Karpas-422 (cell line): ENCODE data around the gene VAV3. TPM values are rescaled to one million over a fixed set of nuclear protein-coding genes. Genes with fewer than 3 reads are reported as not detected.
"Not testable (repeated sequence)": the region's sequence is repeated elsewhere in the genome, so short reads cannot be mapped to it uniquely, and the experiment has no call there.

Source experiments
- DNase-seq: peaks from one replicate; pipeline ENCODE4 v3.0.0-alpha.2; 2015
- H2AFZ ChIP-seq: fragments of 200-600 bp; sonication (generic); 2 replicates; pipeline ENCODE4 v1.6.1; 2014; ENCODE audit warnings: antibody characterized with exemption, low read length, mixed read lengths
- H3K27ac ChIP-seq: fragments of 200-600 bp; sonication (generic); 2 replicates; pipeline ENCODE4 v1.5.1; 2014; ENCODE audit warnings: mild to moderate bottlenecking, low read length, moderate library complexity
- H3K27me3 ChIP-seq: fragments of 200-600 bp; sonication (generic); 2 replicates; pipeline ENCODE4 v1.6.1; 2014; ENCODE audit warnings: low read length, mixed read lengths
- H3K36me3 ChIP-seq: fragments of 200-600 bp; sonication (generic); 2 replicates; pipeline ENCODE4 v1.6.1; 2014; ENCODE audit warnings: low read length, mixed read lengths; ENCODE audit not compliant: insufficient read depth
- H3K4me1 ChIP-seq: fragments of 200-600 bp; sonication (generic); 2 replicates; pipeline ENCODE4 v1.6.1; 2014; ENCODE audit warnings: mild to moderate bottlenecking, low read length, mixed read lengths
- H3K4me2 ChIP-seq: fragments of 200-600 bp; sonication (generic); 2 replicates; pipeline ENCODE4 v1.6.1; 2014; ENCODE audit warnings: low read length, low read depth, mild to moderate bottlenecking; ENCODE audit not compliant: poor library complexity, severe bottlenecking
- H3K4me3 ChIP-seq: fragments of 200-600 bp; sonication (generic); 2 replicates; pipeline ENCODE4 v1.5.1; 2014; ENCODE audit warnings: mild to moderate bottlenecking, antibody characterized with exemption, low read length, mixed read lengths
- H3K79me2 ChIP-seq: fragments of 200-600 bp; sonication (generic); 2 replicates; pipeline ENCODE4 v1.6.1; 2014; ENCODE audit warnings: mild to moderate bottlenecking, low read length, mixed read lengths
- H3K9ac ChIP-seq: fragments of 200-600 bp; sonication (generic); 2 replicates; pipeline ENCODE4 v1.6.0; 2014; ENCODE audit warnings: low read length
- H3K9me2 ChIP-seq: fragments of 200-600 bp; sonication (generic), shearing (Covaris generic); replicated peaks from 2 replicates; pipeline ENCODE4 v1.6.0; 2014; ENCODE audit warnings: mild to moderate bottlenecking, low read length, moderate library complexity; ENCODE audit not compliant: insufficient read depth
- H3K9me3 ChIP-seq: fragments of 300-700, 200-600 bp; sonication (generic); 2 replicates; pipeline ENCODE4 v1.6.1; 2014; ENCODE audit warnings: low read length, mixed read lengths
- H4K20me1 ChIP-seq: fragments of 200-600 bp; sonication (generic); 2 replicates; pipeline ENCODE4 v1.6.1; 2014; ENCODE audit warnings: mild to moderate bottlenecking, antibody characterized with exemption, low read length, low read depth; ENCODE audit not compliant: insufficient read depth
- total RNA-seq: library from RNA; depleted of rRNA; stranded (reverse); fragments of >200 nt; shearing (Covaris generic); gene quantifications from 2 replicates; pipeline ENCODE4 v1.2.3, GENCODE V29; 2014; ENCODE audit warnings: low replicate concordance; rRNA removed

Gene VAV3
- 1.1 and 1.2 TPM in 2 replicates for total RNA-seq

GRCh38 chr1:107965110-107965991 is at the start of gene VAV3:
Gene VAV3, minus strand, starts transcription at chr1:107965180. Its CDS starts 311 bp downstream, at chr1:107964869.
- Histone ChIP-seq H3K4me1 (peaks cover 24% of the 10 kb centered on the region), H3K4me3 (peak within 1 kb of the TSS; percentile 72), H3K9me3 (no peaks in the 10 kb centered on the region), H3K79me2 (no peaks in the 10 kb centered on the region), H3K4me2 (peak within 1 kb of the TSS; percentile 86), H3K27ac (no peak within 1 kb of the TSS), H3K9ac (peak within 1 kb of the TSS; percentile 60), H3K36me3 (no peaks in the 10 kb centered on the region), H4K20me1 (no peaks in the 10 kb centered on the region), H2AFZ (peak within 1 kb of the TSS; percentile 79), H3K27me3 (0 out of 2 replicates have a peak, but pooled peaks cover 3% of the 10 kb centered on the region), H3K9me2 (no peaks in the 10 kb centered on the region)
- DNase-seq = peak; percentile 72

DNA sequence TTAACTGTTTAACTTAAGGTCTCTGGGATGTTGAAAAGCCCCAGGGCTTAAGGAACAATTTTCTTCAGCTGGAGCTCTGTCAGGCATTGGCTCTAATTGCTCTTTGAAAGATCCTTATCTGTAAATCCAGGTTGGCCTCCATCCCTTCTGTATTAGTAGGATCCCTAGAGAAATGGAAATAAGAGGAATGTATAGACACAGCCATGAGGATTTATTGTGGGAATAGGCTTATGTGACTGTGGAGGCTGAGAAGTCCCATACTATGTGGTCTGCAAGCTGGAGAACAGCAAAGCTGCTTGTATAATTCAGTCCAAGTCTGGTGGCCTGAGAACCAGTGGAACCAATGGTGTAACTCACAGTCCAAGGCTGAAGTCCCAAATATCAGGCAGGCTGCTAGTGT is 47.6 kb upstream of the VAV3 start:
- Histone ChIP-seq H4K20me1 (no peaks in the 10 kb centered on the region), H3K27ac (no peak overlapping the region), H3K9ac (no peak overlapping the region), H3K9me2 (peaks cover 4% of the 10 kb centered on the region; the same call in 1 of the 2 replicates), H3K79me2 (no peaks in the 10 kb centered on the region), H2AFZ (no peak overlapping the region), H3K4me1 (peaks cover 8% of the 10 kb centered on the region; the same call in 1 of the 2 replicates), H3K9me3 (no peaks in the 10 kb centered on the region), H3K4me3 (no peak overlapping the region), H3K36me3 (no peaks in the 10 kb centered on the region), H3K27me3 (no peaks in the 10 kb centered on the region), H3K4me2 (no peak overlapping the region)
- no peak for DNase-seq

- H3K36me3 ChIP-seq = no peaks in the 10 kb centered on the region
- peaks cover 4% of the 10 kb centered on the region; the same call in 1 of the 2 replicates for H3K9me2 ChIP-seq
- no peaks in the 10 kb centered on the region for H3K9me3 ChIP-seq
- peaks cover 13% of the 10 kb centered on the region; the same call in 1 of the 2 replicates for H3K4me1 ChIP-seq
- H3K27me3 ChIP-seq = no peaks in the 10 kb centered on the region
- no peak overlapping the region for H3K4me3 ChIP-seq
- H3K9ac ChIP-seq = no peak overlapping the region
- H3K4me2 ChIP-seq = no peak overlapping the region
- no peak overlapping the region for H3K27ac ChIP-seq
- H4K20me1 ChIP-seq = no peaks in the 10 kb centered on the region
- peak; percentile 48 for DNase-seq
- H2AFZ ChIP-seq = no peak overlapping the region
- H3K79me2 ChIP-seq = no peaks in the 10 kb centered on the region
These were observed 46.3 kb upstream of the VAV3 start for GRCh38 chr1:108011295-108011694.

DNA sequence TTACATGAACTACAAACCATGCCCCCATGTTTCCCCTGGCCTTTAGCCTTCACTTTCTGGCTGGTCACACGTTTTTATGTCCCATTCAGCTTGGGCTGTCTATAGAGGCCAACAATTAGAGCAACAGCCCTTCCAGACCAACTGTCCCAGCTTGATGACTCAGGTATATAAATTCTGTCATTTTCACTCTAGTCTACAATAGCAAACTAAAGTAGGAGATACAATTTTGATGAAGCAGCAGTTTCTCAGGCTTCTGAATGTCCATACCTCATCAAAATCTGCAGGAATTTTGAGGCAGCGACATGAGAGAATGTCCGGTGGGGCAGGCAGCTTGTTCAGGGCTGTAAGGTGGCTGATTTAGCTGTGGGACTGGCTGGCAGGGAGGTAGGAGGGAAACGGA is 45.6 kb upstream of the VAV3 start:
- Histone ChIP-seq H3K9ac (no peak overlapping the region), H3K9me2 (peaks cover 4% of the 10 kb centered on the region; the same call in 1 of the 2 replicates), H3K4me1 (peaks cover 13% of the 10 kb centered on the region; the same call in 1 of the 2 replicates), H3K27me3 (no peaks in the 10 kb centered on the region), H4K20me1 (no peaks in the 10 kb centered on the region), H3K4me3 (no peak overlapping the region), H3K79me2 (no peaks in the 10 kb centered on the region), H3K4me2 (no peak overlapping the region), H3K9me3 (no peaks in the 10 kb centered on the region), H3K36me3 (no peaks in the 10 kb centered on the region), H2AFZ (no peak overlapping the region), H3K27ac (no peak overlapping the region)
- no peak for DNase-seq

DNA sequence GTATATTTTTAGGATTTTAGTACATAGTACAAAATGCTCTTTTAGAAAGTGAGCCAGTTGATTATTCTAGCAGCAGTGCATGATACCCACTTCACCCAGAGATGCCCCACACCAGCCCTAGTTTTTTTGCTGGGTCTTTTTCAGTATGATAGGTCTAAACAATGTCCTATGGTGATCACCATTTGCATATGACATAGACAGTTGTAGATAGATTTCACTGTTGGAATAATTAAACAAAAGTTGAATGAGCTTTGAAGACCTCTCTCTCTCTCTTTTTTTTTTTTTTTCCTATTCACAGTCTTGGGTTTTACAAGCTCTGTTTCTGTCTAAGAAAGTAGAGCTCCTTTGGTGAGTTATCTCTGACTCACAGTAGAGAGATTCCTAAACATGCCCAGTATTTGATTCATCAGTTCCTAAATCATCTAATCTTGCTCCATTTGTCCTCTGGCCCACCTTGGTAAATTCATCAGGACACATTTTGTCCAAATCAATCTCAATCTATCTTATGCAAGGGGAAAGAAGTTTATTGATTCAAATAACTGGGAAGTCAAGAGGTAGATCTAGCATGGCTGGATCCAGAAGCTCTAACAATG is 44.7 kb upstream of the VAV3 start:
- DNase-seq = no peak
- Histone ChIP-seq H3K9ac (no peak overlapping the region), H3K4me1 (peaks cover 13% of the 10 kb centered on the region; the same call in 1 of the 2 replicates), H3K4me2 (no peak overlapping the region), H3K4me3 (no peak overlapping the region), H3K9me2 (peaks cover 2% of the 10 kb centered on the region; the same call in 1 of the 2 replicates), H3K27me3 (no peaks in the 10 kb centered on the region), H3K27ac (no peak overlapping the region), H3K36me3 (no peaks in the 10 kb centered on the region), H3K79me2 (no peaks in the 10 kb centered on the region), H2AFZ (no peak overlapping the region), H3K9me3 (no peaks in the 10 kb centered on the region), H4K20me1 (no peaks in the 10 kb centered on the region)

- peaks cover 13% of the 10 kb centered on the region; the same call in 1 of the 2 replicates for H3K4me1 ChIP-seq
- H4K20me1 ChIP-seq = no peaks in the 10 kb centered on the region
- no peaks in the 10 kb centered on the region for H3K9me3 ChIP-seq
- H2AFZ ChIP-seq = no peak overlapping the region
- H3K4me2 ChIP-seq = no peak overlapping the region
- H3K4me3 ChIP-seq = no peak overlapping the region
- no peaks in the 10 kb centered on the region for H3K27me3 ChIP-seq
- no peaks in the 10 kb centered on the region for H3K36me3 ChIP-seq
- H3K27ac ChIP-seq = no peak overlapping the region
- H3K9me2 ChIP-seq = no peaks in the 10 kb centered on the region
- H3K9ac ChIP-seq = no peak overlapping the region
- no peak for DNase-seq
- no peaks in the 10 kb centered on the region for H3K79me2 ChIP-seq
These were observed 42.6 kb upstream of the VAV3 start for GRCh38 chr1:108007531-108007930.

DNA sequence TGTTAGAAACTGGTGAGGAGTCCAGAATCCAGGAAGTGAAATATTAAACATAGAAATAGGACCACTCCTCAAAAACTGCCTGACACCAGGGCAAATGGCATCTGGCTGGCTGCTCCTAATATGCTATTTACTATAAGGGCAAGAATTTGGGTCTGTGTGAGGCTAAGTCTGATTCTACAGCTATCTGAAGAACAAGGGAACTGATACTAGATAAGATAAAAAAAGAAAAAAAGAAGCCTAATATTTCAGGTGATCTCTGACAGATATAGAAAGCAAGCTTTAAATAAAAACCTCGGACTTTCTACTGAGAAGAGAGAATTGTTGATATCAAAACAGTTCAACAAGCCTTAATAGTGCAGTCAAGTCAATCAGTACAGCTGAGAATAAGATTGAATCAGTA is 42.1 kb upstream of the VAV3 start:
- Histone ChIP-seq H2AFZ (no peak overlapping the region), H3K9me3 (no peaks in the 10 kb centered on the region), H3K4me3 (no peak overlapping the region), H3K79me2 (no peaks in the 10 kb centered on the region), H3K9ac (no peak overlapping the region), H3K4me1 (peaks cover 13% of the 10 kb centered on the region; the same call in 1 of the 2 replicates), H3K9me2 (no peaks in the 10 kb centered on the region), H4K20me1 (no peaks in the 10 kb centered on the region), H3K36me3 (no peaks in the 10 kb centered on the region), H3K27ac (no peak overlapping the region), H3K4me2 (no peak overlapping the region), H3K27me3 (no peaks in the 10 kb centered on the region)
- DNase-seq = no peak

- H3K36me3 ChIP-seq = not testable (repeated sequence)
These were observed 39.9 kb upstream of the VAV3 start for GRCh38 chr1:108004919-108005318.

More at GRCh38 chr1:108004919-108005318, 39.9 kb upstream of the VAV3 start:
- H3K9me2 ChIP-seq, DNase-seq, H3K9ac ChIP-seq, H3K27ac ChIP-seq, H3K4me3 ChIP-seq, H3K27me3 ChIP-seq, H4K20me1 ChIP-seq, H2AFZ ChIP-seq, H3K4me2 ChIP-seq, H3K79me2 ChIP-seq, H3K4me1 ChIP-seq, H3K9me3 ChIP-seq: not testable (repeated sequence)
